RWPE1 (cell line): Measurements from ENCODE around the gene LY6G6C.

Source experiments
- CTCF ChIA-PET: fragments of 350-600 bp; sonication (Branson Sonifier 250); formaldehyde crosslinking; extraction: SDS; loops from one replicate; lab custom pipeline; 2021; lab: Yijun Ruan, JAX
- POLR2A ChIA-PET: fragments of 400-600 bp; formaldehyde crosslinking; extraction: SDS; loops from one replicate; lab custom pipeline; 2020; ENCODE audit warnings: antibody characterized with exemption; ENCODE audit not compliant: low non-redundant PET; lab: Yijun Ruan, JAX
- DNase-seq: peaks from one replicate; pipeline ENCODE4 v3.0.0; 2012; ENCODE audit warnings: low spot score
- H3K27ac ChIP-seq: fragments of 450-650 bp; 2 replicates; pipeline ENCODE4 v1.5.1; 2017
- CTCF ChIP-seq: fragments of 450-650 bp; conservative IDR thresholded peaks from 2 replicates; pipeline ENCODE4 v1.5.1; 2017; ENCODE audit warnings: low read depth, mild to moderate bottlenecking

LY6G6C gene

GRCh38 chr6:31693535-31693934, 28.0 kb downstream of the LY6G6C start:
- peak overlapping the region; percentile 2; the same call in 1 of the 2 replicates for H3K27ac ChIP-seq
- no peak for TF ChIP-seq CTCF
- DNase-seq, result no peak
- CTCF ChIA-PET, result interaction anchor here (0.6 to 1.0 kb wide), 4 partner anchors 36 to 177 kb away, joined by 3 to 5 read pairs (median 3); no protein-coding TSS in a partner anchor
- POLR2A ChIA-PET, result interaction anchor here (0.6 kb wide), 1 partner anchor 58 kb away, joined by 3 read pairs; no protein-coding TSS in a partner anchor

GRCh38 chr6:31692886-31693285, 28.7 kb downstream of the LY6G6C start:
- POLR2A ChIA-PET, result no interaction called here
- DNase-seq, result no peak
- CTCF ChIA-PET, result interaction anchor here (0.6 to 1.0 kb wide), 6 partner anchors 10 to 287 kb away, joined by 3 to 4 read pairs (median 3); partner anchors contain the start of gene ABHD16A
- peak overlapping the region; percentile 2; the same call in 1 of the 2 replicates for H3K27ac ChIP-seq
- no peak for TF ChIP-seq CTCF

GRCh38 chr6:31692353-31692752, 29.2 kb downstream of the LY6G6C start:
- no peak for DNase-seq
- no peak for TF ChIP-seq CTCF
- no peak overlapping the region for H3K27ac ChIP-seq
- POLR2A ChIA-PET, result no interaction called here
- CTCF ChIA-PET, result interaction anchor here (0.6 to 1.0 kb wide), 5 partner anchors 10 to 287 kb away, joined by 3 to 4 read pairs (median 3); partner anchors contain the start of gene ABHD16A

GRCh38 chr6:31691564-31692108, 29.9 kb downstream of the LY6G6C start:
- no peak for DNase-seq
- 0 out of 2 replicates have a peak overlapping the region, but pooled peaks have one; percentile 17 for H3K27ac ChIP-seq
- TF ChIP-seq CTCF, result no peak
- POLR2A ChIA-PET, result no interaction called here
- CTCF ChIA-PET, result interaction anchor here (0.6 to 1.0 kb wide), 3 partner anchors 30 to 273 kb away, joined by 3 to 5 read pairs (median 4); partner anchors contain the start of gene LY6G6C

GRCh38 chr6:31691078-31691463, 30.5 kb downstream of the LY6G6C start:
- POLR2A ChIA-PET, result no interaction called here
- no peak for DNase-seq
- TF ChIP-seq CTCF, result no peak
- CTCF ChIA-PET, result interaction anchor here (0.6 to 1.0 kb wide), 4 partner anchors 31 to 273 kb away, joined by 4 to 5 read pairs (median 4); partner anchors contain the start of gene LY6G6C
- peak overlapping the region; percentile 52 for H3K27ac ChIP-seq

- CTCF ChIA-PET, result interaction anchor here (0.6 to 1.0 kb wide), 5 partner anchors 11 to 192 kb away, joined by 3 to 5 read pairs (median 4); partner anchors contain the start of gene LY6G6C
- DNase-seq, result no peak
- POLR2A ChIA-PET, result no interaction called here
- TF ChIP-seq CTCF, result no peak
- peak overlapping the region; percentile 52 for H3K27ac ChIP-seq
These were observed 31.1 kb downstream of the LY6G6C start for GRCh38 chr6:31690231-31691077.
